HG02870 (cell line): Measurements from ENCODE around the gene RAD51AP1.
A peak's percentile ranks its signal among the peaks of the same experiment; 100 is the strongest.

Source experiments
- ATAC-seq: cut with Tn5 transposase; IDR thresholded peaks from one replicate; pipeline ENCODE4 v1.9.1; 2021; ENCODE audit warnings: mild to moderate bottlenecking, moderate library complexity; ENCODE audit not compliant: unreplicated experiment

The RAD51AP1 gene

GRCh38 chr12:4588916-4589315 lies 50.2 kb downstream of the RAD51AP1 start:
- ATAC-seq, result no peak

GRCh38 chr12:4589941-4590340 lies 51.3 kb downstream of the RAD51AP1 start:
- no peak for ATAC-seq

- ATAC-seq, result no peak
These were observed 52.5 kb downstream of the RAD51AP1 start for GRCh38 chr12:4591180-4591687.

GRCh38 chr12:4595881-4596280 lies 57.2 kb downstream of the RAD51AP1 start:
- ATAC-seq, result no peak

- ATAC-seq, result no peak
These were observed 64.7 kb downstream of the RAD51AP1 start for GRCh38 chr12:4603421-4603820.

GRCh38 chr12:4603946-4604345 lies 65.3 kb downstream of the RAD51AP1 start:
- no peak for ATAC-seq

- ATAC-seq, result peak; percentile 94
These were observed 66.0 kb downstream of the RAD51AP1 start for GRCh38 chr12:4604684-4605193.

GRCh38 chr12:4607056-4607455 lies 68.4 kb downstream of the RAD51AP1 start:
- no peak for ATAC-seq

- no peak for ATAC-seq
These were observed 70.4 kb downstream of the RAD51AP1 start for GRCh38 chr12:4609071-4609470.
